GM12873 (cell line): ENCODE data around the gene GALNT3.

Experiments
- TF ChIP-seq, protein P1 (sequence below): IDR thresholded peaks from 2 replicates; pipeline ENCODE4 v1.5.1; 2012; ENCODE audit warnings: low read depth, mild to moderate bottlenecking, moderate library complexity, low read length, control low read depth; ENCODE audit not compliant: insufficient read depth; ENCODE audit errors: missing control alignments

Gene GALNT3

DNA sequence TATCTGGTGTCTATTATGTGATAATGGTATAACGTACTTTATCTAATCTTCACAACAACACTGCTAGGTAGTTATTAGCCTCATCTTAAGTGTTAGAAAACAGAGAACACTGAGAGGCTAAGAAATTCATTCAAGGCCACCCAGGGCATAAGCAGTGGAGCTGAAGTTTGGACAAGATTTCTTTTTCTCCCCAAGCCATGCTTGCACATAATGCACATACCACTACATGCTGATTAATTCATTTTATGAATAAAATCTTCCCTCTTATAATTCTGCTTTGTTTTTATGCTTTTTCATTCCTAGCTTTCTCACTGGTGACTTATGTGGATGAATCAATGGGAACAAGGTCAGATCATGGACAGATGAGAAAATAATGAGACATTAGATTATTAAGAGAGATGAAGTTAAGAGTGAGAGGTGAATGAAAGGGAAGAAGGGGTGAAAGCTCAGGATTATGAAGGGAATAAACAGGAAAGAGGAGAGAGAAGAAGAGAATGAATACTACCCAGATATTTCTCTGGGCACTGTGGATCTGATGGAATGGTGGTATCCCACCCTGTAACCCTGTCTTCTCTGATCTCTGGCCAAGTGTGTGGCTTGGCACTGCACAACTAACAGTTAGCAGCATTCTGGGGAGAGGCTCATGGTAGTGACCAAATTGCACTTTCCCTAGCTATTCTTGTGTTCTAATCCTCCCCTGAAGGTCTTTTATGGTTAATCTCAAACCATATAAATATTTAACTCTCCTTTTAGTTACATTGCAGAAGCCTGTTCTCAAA is 17.7 kb upstream of the GALNT3 start:
- TF ChIP-seq, protein P1, sequence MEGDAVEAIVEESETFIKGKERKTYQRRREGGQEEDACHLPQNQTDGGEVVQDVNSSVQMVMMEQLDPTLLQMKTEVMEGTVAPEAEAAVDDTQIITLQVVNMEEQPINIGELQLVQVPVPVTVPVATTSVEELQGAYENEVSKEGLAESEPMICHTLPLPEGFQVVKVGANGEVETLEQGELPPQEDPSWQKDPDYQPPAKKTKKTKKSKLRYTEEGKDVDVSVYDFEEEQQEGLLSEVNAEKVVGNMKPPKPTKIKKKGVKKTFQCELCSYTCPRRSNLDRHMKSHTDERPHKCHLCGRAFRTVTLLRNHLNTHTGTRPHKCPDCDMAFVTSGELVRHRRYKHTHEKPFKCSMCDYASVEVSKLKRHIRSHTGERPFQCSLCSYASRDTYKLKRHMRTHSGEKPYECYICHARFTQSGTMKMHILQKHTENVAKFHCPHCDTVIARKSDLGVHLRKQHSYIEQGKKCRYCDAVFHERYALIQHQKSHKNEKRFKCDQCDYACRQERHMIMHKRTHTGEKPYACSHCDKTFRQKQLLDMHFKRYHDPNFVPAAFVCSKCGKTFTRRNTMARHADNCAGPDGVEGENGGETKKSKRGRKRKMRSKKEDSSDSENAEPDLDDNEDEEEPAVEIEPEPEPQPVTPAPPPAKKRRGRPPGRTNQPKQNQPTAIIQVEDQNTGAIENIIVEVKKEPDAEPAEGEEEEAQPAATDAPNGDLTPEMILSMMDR = no peak

DNA sequence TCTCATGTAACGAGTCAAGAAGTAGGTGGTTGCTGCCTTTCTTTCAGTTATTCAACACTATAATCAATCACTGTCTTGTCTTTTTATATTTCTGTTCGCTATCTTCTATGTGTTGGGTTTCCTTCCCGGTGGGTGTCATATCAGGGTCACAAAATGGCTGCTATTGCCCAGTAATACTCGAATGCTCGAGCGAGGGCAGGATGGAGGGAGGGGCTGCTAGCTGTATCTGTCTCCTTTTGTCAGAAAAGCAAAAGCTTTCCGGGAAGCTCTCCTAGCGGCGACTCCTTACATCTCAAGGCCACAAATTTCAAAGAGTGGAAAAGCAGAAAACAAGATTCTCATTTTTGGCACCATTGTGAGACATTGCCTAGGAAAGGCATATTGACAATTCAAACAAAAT is 16.4 kb upstream of the GALNT3 start:
- TF ChIP-seq, protein P1 = no peak

DNA sequence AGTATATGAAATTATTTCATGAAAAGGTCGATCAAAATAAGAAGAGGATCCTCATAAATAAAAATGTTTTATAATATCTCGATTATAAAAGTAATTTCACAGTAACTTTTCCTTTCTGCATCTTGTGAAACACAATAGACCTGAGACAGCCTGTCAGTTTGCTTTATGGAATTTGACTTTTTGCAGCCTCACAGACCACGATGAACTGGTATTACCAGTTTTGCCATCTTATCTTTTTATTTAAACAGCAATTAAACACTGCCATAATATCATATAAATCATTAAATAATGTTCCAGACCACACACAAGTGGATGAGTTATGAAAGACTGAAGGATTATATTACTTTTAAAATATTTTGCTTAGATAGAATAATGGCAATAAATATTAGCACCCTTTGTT is 10.7 kb upstream of the GALNT3 start:
- TF ChIP-seq, protein P1 = no peak

DNA sequence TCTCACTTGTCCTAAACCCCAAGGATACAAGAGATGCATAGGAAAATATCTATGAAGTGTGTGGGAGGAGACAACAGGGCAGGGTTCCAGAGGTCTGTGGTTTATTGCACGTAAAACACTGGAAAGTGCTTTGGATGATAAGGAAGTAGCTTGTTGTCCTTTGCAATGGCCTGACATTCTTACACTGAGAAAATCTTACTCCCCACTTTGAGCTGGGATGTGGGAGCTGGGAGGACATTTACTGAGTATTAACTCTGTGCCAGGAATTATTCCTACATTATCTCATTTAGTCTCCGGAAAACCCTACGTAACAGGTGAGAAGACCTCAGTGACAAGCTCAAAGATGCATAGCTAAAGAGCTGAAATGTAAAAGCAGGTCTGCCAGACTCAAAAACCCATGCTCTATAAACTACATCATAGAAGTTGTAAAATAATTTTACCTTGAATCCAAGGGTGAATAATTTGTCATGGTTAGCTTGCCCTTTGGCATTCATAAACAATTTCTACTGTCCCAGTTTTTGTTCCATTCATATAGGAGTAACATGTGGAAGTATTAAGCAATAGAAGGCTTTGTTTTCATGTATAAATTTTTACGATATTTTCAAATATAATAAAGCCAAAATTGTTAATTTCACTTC is 9.2 kb upstream of the GALNT3 start:
- TF ChIP-seq, protein P1 = no peak

DNA sequence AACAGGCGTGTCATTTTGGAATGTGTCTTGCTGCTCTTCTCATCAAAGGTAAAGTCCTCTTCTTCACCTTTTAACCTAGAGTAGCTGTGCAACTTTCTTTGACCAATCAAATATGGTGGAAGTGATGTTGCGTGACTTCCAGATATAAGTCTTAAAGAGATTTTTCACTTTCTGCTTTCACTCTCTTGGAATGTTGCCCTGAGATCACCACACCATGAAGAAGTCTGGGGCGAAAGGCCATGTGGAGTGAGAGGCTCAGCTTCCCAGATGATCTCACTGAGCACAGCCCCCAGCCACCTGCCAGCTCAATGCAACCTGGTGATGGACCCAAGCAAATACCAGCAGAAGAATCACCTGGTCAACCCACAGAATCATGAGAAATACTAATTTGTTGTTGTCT is 7.1 kb upstream of the GALNT3 start:
- TF ChIP-seq, protein P1 = no peak

DNA sequence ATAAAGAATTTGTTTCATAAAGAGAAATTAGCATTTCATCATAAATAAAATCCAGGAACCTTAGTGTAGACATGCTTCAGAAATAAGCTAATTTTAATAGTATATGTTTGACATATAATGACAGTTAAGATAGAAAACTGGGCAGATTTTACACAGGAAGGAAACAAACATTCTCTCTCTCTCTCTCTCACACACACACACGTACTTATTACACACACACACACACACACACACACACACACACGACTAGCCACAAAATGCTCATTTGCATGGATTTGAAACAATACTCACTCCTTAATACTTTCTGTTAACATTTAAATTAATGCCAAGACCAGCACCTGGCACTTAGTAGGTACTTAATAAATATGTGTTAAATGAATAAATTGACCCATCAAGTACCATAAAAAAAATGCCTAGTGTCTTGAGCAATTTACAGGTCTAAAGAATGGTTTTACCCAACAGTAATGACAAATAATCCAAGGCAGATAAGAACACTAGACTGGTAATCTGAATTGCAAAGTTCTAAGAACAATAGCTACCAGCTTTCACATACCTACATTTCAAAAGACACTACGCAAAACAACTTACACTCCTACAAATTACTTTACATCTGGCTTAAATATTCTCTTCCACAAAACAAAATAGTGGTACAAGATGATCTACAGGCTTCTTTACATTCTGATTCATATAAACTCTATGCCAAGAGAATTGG is 2.9 kb upstream of the GALNT3 start:
- TF ChIP-seq, protein P1 = no peak

DNA sequence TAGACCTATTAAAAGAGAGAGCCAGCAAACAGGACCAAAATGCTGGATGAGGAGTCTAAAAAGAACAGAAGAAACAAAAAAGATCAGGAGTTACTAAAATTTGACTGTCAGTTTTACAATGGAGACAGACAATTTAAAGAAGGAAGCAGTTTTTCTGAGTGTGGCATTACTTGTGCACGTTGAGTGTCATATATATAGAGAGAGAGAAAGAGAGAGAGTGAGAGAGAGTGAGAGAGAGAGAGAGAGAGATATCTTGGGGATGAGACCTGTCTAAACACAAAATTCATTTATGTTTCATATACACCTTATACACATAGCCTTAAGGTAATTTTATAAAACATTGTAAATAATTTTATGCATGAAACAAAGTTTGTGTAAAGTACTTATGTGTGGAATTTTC is 2.1 kb upstream of the GALNT3 start:
- TF ChIP-seq, protein P1 = no peak
